ENCODE measurements around the gene TRIP13.

DNA sequence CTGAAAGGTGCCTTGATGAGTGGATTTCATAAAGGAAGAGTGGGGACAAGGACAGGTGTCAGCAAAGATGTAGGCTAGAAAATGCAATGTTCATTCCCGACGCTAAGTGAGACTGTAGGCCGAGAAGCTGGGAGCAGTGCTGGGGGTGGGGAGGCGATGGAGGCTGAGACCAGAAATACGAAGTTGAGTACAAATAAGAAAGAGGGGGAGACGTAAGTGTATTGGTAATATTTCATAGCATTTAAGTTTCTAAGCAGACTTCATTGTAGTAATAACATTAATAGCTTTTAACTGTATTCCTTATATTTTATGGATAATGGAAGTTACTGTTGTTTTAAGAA, 11.0 kb downstream of the TRIP13 start:
- TF ChIP-seq, protein P1, sequence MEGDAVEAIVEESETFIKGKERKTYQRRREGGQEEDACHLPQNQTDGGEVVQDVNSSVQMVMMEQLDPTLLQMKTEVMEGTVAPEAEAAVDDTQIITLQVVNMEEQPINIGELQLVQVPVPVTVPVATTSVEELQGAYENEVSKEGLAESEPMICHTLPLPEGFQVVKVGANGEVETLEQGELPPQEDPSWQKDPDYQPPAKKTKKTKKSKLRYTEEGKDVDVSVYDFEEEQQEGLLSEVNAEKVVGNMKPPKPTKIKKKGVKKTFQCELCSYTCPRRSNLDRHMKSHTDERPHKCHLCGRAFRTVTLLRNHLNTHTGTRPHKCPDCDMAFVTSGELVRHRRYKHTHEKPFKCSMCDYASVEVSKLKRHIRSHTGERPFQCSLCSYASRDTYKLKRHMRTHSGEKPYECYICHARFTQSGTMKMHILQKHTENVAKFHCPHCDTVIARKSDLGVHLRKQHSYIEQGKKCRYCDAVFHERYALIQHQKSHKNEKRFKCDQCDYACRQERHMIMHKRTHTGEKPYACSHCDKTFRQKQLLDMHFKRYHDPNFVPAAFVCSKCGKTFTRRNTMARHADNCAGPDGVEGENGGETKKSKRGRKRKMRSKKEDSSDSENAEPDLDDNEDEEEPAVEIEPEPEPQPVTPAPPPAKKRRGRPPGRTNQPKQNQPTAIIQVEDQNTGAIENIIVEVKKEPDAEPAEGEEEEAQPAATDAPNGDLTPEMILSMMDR (IDR thresholded peaks at IDR 0.05 in 4 of 5, conservative IDR thresholded peaks at IDR 0.05 in 1 of 5), result no peak
- TF ChIP-seq POLR2A (IDR thresholded peaks at IDR 0.05), result no peak

All from gastrocnemius medialis (tissue), 4 donors.